ENCODE measurements around the gene ATG5.

ATG5 gene

GRCh38 chr6:106216527-106216926 is 109.0 kb downstream of the ATG5 start:
- DNase-seq: no peak

DNA sequence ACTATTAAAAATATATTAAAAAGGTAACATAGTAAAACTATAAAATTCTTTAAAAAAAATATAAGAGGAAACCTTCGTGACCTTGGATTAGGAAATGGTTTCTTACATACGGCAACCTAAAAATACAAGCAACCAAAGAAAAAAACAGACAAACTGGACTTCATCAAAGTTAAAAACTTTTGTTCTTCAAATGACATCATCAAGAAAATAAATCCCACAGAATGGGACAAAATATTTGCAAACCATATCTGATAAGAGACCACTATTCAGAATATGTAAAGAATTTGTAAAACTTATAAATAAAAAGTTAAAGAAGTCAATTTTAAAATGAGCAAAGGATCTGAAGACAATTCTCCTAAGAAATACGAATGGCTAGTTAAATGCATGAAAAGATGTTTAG is 110.0 kb downstream of the ATG5 start:
- DNase-seq: no peak

DNA sequence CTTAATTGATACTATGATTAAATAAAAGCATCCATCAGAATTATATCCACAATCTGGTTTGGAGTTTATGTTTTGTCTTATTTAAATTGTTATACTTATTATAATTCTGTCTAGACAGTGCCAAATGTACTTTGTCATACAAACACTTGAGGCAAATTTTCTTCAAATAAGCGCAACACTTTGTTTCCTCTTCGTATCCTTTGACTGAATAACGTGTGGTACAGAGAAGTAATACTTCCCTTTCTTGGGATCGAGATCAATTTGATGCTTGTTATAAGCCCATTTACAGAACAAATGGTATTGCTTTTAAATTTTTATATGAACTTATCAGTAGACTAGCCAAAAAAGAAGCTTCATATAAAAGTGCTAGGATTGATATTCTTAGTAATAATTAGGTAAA is 111.0 kb downstream of the ATG5 start:
- no peak for DNase-seq

GRCh38 chr6:106213660-106214289 is 111.8 kb downstream of the ATG5 start:
- DNase-seq: no peak

DNA sequence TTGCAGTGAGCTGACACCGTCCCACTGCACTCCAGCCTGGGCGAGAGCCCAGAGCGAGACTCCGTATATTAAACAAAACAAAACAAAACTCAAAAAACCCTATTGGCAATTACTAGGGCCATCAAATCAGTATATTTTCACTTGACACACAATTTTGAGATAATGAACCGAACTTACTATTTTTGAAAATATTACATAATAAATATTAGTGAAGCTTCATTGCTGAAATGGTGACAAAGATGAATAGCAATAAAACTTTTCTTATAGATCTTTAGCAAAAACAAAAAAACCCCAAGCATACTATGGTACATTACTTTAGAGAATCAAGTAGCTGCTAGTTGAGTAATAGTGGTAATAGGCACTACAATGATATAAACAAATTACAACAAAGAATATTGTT is 113.0 kb downstream of the ATG5 start:
- DNase-seq: no peak

GRCh38 chr6:106206905-106207304 is 118.7 kb downstream of the ATG5 start:
- DNase-seq: no peak

DNA sequence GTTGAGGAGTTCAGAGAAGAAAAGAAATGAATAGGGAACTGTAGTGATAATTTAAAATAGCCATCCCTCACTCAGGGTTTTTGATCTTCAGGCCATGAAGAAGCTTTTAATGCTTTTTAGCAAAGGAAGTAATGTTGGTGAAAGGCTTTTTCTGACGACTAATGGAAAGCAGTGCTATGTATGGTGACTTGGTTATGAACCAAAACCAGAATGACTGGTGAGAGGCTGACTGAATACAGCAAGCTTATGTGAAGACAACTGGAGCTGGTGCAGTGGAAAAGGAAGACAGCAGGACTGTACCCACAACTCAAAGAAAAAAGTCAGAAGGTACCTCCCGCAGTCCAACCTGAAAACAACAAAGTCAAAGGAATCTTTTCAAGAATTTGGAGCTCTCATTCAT is 120.6 kb downstream of the ATG5 start:
- DNase-seq: no peak

DNA sequence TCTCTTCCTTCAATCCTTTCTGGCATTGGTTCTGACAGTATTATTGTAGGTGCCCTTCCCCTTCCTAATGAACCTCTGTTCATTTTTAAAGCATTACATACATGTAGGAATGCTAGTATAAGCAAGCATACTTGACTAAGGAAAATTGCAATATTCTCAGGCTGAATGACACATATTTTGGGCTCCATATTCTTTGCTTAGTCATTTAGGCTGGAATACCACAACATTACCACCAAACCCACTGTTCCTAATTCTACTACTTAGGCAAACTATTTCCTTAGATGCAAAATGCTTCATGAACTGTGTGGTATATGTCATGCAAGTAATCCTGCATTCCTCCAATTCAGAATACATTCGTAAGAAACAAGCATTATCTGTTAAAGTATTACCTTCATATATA is 125.6 kb downstream of the ATG5 start:
- no peak for DNase-seq

GRCh38 chr6:106199331-106199730 is 126.2 kb downstream of the ATG5 start:
- DNase-seq: no peak

DNA sequence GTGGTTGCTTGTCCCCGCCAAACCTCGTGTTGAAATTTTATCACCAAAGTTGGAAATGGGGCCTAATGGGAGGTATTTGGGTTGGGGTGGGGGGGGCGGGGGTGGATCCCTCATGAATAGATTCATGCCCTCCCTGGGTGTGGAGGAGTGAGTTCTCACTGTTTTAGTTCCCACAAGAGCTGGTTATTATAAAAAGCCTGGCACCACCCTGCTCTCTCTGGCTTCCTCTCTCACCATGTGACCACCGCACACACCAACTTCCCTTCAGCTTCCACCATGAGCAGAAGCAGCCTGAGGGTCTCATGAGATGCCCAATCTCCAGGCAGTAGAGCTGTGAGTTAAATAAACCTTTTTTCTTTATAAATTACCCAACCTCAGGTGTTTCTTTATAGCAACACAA is 128.1 kb downstream of the ATG5 start:
- DNase-seq: no peak

DNA sequence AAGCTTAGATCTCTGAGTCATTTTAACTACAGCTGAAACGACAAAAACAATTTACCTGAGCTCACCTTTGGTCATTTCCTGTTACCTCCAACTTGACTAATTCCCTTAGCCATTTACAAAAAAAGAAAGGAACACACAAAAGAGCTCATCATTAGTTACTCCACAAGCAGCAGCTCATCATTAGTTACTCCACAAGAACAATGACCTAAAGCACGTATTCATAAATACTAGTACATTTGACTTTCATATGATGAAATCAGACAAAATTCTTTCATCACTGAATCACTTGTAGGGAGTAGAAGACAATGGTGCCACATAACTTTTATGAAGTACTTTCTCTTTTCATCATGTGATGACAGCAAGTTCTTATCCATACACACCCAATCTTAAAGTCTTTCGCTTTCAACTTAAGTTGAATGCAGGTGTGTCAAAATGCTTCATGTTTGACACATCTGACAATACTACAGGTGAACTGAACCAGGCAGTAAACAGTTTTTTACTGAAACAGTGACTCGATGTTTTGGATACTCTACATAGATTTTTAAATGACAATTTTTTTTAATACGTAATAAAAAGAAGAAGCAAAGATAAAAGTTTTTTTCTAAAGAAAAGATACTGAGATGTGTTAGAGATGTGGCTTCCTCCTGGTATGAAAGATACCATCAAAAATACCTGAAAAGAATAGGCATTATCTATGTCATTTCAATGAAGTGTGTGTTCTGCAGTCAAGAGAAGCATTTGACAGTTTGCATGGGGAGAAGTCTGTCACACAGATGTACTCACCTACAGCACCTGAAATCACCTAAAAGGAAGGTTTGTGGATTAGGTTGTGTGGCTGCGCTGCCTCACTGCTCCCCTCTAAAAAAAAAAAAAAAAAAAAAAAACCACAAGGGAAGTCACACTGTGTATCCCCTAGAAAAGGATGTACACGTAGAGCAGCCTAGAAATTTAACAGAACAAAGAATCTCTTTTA is 130.3 kb downstream of the ATG5 start:
- no peak for DNase-seq

- DNase-seq: no peak
Observed at GRCh38 chr6:106192824-106193223, 132.7 kb downstream of the ATG5 start.

DNA sequence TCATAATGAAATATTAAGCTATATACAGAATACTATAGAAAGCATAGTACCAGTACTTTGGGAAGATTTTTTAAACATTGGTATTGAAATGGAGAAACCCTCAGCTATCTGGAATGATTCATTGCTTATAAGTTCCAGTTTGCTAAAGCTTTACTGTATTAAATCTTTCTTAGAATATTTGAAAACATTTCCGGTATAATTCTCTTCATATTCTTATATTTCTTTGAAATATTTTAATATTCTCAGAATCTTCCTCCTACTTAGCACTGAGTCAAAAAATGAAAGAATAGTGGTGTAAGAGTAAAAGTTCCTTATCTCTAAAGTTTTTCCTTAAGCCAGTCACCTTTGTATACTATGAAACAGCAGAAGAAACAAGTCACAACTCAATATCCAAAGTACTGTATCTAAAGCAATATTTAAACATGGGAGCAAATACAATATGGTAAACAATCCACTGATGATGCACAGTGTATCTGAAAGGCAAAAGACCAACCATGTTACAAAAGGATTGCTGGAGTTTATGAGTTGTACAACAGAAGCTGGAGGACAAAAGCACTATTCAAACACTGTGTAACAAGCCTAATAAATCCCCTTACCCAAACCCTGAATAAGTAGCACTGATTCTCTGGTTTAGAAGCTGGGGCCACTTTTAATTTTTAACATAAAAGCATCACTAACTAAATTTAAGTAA is 137.3 kb downstream of the ATG5 start:
- DNase-seq: no peak

GRCh38 chr6:106187424-106187982 is 138.1 kb downstream of the ATG5 start:
- no peak for DNase-seq

DNA sequence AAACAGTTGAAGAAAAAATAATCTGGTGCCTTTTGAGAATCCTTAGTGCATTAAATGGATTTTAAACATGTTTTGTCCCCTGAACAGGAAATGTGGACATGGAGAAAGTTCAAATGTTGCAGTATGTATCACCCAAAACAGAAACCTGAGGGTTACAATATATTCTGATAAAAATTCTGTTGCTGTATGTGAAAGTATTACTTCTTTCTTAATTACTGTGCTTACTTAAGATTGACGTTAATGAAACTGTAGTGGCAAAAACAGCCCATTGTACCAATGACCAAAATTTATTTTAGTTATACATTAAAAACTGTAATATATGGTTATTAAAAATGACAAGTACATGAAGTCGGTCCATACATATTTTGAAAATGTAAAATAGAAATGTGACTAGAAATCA is 138.8 kb downstream of the ATG5 start:
- no peak for DNase-seq

DNA sequence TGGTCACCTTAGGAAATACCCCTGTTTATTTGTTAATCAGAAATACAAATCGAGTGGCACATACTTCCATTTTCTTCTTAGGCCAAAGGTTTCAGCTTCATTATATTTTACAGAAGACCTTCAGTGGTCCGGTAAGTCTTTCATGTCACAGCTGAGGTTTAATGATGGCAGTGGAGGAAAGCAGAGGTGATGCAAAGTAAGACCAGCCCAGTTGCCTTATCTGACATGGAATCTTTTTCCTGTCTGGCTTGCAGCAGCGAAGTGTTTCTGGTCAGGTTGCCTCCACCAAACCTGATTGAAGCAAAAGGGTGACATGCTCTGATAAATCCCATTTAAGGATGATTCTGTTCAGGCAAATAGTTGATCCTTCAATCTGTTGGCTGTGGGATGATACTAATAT is 139.4 kb downstream of the ATG5 start:
- DNase-seq: no peak

- DNase-seq: no peak
Observed at GRCh38 chr6:106185615-106186014, 139.9 kb downstream of the ATG5 start.

- DNase-seq: no peak
Observed at GRCh38 chr6:106184629-106185028, 140.9 kb downstream of the ATG5 start.

GRCh38 chr6:106183430-106183829 is 142.1 kb downstream of the ATG5 start:
- DNase-seq: no peak

DNA sequence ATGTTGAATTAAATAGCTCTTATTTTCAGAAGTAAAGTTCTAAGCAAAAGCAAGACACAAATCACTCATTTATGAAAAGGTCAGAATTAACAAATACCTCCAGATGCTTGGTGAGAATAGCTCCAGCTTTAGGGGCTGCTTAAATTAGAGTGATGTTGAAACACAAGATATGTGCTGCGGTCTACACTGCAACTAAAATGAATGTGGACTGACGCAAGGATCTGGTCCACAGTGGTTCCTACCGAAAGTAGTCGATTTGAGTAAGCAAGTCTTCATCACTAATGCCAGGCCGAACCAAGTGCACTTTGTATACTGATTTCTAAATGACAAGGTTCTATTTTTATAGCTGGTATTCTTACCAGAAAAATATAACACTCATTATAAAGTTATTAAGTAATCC is 143.1 kb downstream of the ATG5 start:
- DNase-seq: no peak

DNA sequence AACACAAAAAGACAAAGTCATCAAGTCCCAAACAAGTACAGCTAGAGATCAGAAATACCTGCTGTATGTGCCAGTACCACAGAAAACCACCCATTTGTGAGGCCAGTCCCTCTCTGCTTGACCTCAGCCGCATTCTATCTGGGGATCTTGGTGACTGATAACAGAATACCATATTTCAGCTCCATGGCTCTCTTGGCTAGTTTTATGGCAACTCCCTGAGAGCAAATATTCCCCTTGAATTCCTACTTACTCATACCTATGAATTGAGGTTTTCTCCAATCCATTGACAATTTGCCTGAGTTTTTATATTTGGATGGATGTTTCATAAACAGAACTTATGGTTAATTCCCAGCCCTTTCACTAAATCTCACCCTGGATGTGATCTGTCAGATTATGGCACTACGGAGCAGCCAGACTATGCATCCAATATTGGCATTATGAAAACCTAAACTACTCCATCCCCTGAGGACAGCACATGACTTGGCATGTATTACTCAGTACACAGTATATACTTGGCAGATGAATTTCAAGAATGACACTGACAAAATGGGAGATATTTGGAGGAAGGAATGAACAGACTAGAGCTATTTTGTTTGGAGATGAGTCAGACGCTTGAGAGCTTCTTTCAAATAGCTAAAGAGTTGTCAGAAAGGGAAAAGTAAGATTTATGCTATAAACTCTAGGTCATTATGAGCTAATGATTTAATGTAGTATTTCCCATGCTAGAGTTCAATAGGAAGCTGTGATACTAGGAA is 143.7 kb downstream of the ATG5 start:
- no peak for DNase-seq

DNA sequence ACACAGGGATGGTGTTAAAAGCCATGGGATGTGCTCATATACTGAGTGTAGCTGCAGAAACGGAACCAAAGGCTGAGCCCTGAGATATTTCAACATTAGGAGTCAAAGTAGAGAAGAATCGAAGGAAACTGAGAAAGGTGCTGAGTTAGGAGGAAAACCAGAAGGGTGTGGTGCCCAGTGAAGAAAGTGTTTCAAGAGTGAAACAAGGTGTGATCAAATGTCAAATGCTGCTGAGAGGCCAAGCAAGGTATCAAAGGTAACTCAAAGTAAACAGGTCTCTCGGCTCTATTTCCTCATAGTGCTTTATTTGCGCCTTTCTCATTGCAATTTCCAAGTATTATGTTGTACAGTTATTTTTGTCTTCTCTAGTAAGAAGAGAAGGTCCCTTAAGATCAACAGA is 145.4 kb downstream of the ATG5 start:
- no peak for DNase-seq

- no peak for DNase-seq
Observed at GRCh38 chr6:106178900-106179299, 146.7 kb downstream of the ATG5 start.

Data from cerebellar nuclear complex (tissue), 1 donor.